Brain microvascular endothelial cell (primary cell): ENCODE results near the gene KDELR3.

ENCODE experiments used
- DNase-seq: peaks from one replicate; pipeline ENCODE4 v3.0.0-alpha.2; 2020
- H3K27ac ChIP-seq: fragments of 250-450 bp; sonication (Bioruptor Pico); 2 replicates; pipeline ENCODE4 v1.5.1; 2020; ENCODE audit warnings: mild to moderate bottlenecking, moderate library complexity
- H3K27me3 ChIP-seq: fragments of 250-450 bp; sonication (Bioruptor Pico); replicated peaks from 2 replicates; pipeline ENCODE4 v1.5.1; 2020; ENCODE audit warnings: mild to moderate bottlenecking
- H3K36me3 ChIP-seq: fragments of 250-450 bp; sonication (Bioruptor Pico); replicated peaks from 2 replicates; pipeline ENCODE4 v1.5.1; 2020; ENCODE audit warnings: mild to moderate bottlenecking
- H3K4me3 ChIP-seq: 2 replicates; pipeline ENCODE4 v1.5.1; 2011; ENCODE audit warnings: low read depth, mild to moderate bottlenecking, control low read depth, low read length, moderate library complexity
- CTCF ChIP-seq: IDR thresholded peaks from 2 replicates; pipeline ENCODE4 v1.5.1; 2011; ENCODE audit warnings: low read depth, mild to moderate bottlenecking, moderate library complexity, low read length, control low read depth, inconsistent platforms; ENCODE audit errors: missing control alignments
- in situ Hi-C: cut with HindIII; loops from 2 replicates; pipeline ENCODE4 v1.10.0; 2017; ENCODE audit warnings: low sequenced_read_pairs, low pct_ligation_motif_present

The KDELR3 gene

GRCh38 chr22:38455076-38455529 is 12.8 kb upstream of the KDELR3 start, which contains the start of gene KCNJ4:
KCNJ4 (minus strand) TSS chr22:38455199; CDS start chr22:38428132, 27,067 bp downstream.
- Histone ChIP-seq H3K4me3 (peak within 1 kb of the TSS; percentile 30), H3K36me3 (no peaks in the 10 kb centered on the region), H3K27ac (no peak within 1 kb of the TSS), H3K27me3 (peaks cover 62% of the 10 kb centered on the region)
- TF ChIP-seq CTCF, result no peak
- in situ Hi-C loops, result no loop called here
- DNase-seq, result no peak

GRCh38 chr22:38455530-38456271 is 12.2 kb upstream of the KDELR3 start:
- no peak for DNase-seq
- TF ChIP-seq CTCF, result no peak

GRCh38 chr22:38456272-38456835 is 11.5 kb upstream of the KDELR3 start:
- Histone ChIP-seq H3K27me3 (peaks cover 62% of the 10 kb centered on the region), H3K4me3 (no peak overlapping the region), H3K36me3 (no peaks in the 10 kb centered on the region), H3K27ac (no peak overlapping the region)
- in situ Hi-C loops, result no loop called here
- no peak for DNase-seq
- no peak for TF ChIP-seq CTCF

More at GRCh38 chr22:38455530-38456271, 12.2 kb upstream of the KDELR3 start:
- peak overlapping the region; percentile 30 for H3K4me3 ChIP-seq
- no peaks in the 10 kb centered on the region for H3K36me3 ChIP-seq
- peaks cover 60% of the 10 kb centered on the region for H3K27me3 ChIP-seq
- in situ Hi-C loops, result no loop called here
- H3K27ac ChIP-seq, result no peak overlapping the region

GRCh38 chr22:38456841-38457699 is 10.8 kb upstream of the KDELR3 start:
- Histone ChIP-seq H3K36me3 (no peaks in the 10 kb centered on the region), H3K4me3 (no peak overlapping the region), H3K27me3 (peaks cover 58% of the 10 kb centered on the region), H3K27ac (no peak overlapping the region)
- no peak for TF ChIP-seq CTCF
- in situ Hi-C loops, result no loop called here
- DNase-seq, result no peak

- in situ Hi-C loops, result no loop called here
- H3K36me3 ChIP-seq, result no peaks in the 10 kb centered on the region
- no peak overlapping the region for H3K27ac ChIP-seq
- DNase-seq, result no peak
- TF ChIP-seq CTCF, result no peak
- H3K27me3 ChIP-seq, result peaks cover 29% of the 10 kb centered on the region
- H3K4me3 ChIP-seq, result no peak overlapping the region
These were observed 7.5 kb upstream of the KDELR3 start for GRCh38 chr22:38460426-38460840.
